ENCODE results near the gene BRD4.

GRCh38 chr19:15191982-15192381, 140.4 kb downstream of the BRD4 start:
- TF ChIP-seq CTCF (IDR thresholded peaks at IDR 0.05; ENCODE audit: borderline replicate concordance, extremely low read depth, low read length, poor library complexity, severe bottlenecking), result no peak
- TF ChIP-seq EZH2 (IDR thresholded peaks at IDR 0.05; ENCODE audit: borderline replicate concordance, low read depth, low read length, severe bottlenecking), result no peak

Measured in DND-41 (cell line).